Fibroblast of skin of right biceps (primary cell): ENCODE results near the gene THBS2.
"Not testable (repeated sequence)": the region's sequence is repeated elsewhere in the genome, so short reads cannot be mapped to it uniquely, and the experiment has no call there.

Experiments used
- DNase-seq: peaks from one replicate; pipeline ENCODE4 v3.0.0-alpha.2; 2013

Gene THBS2

GRCh38 chr6:169205176-169206160 is 48.2 kb downstream of the THBS2 start:
- peak; percentile 52 for DNase-seq

- DNase-seq: no peak
Measured at GRCh38 chr6:169204167-169204566, 49.5 kb downstream of the THBS2 start.

DNA sequence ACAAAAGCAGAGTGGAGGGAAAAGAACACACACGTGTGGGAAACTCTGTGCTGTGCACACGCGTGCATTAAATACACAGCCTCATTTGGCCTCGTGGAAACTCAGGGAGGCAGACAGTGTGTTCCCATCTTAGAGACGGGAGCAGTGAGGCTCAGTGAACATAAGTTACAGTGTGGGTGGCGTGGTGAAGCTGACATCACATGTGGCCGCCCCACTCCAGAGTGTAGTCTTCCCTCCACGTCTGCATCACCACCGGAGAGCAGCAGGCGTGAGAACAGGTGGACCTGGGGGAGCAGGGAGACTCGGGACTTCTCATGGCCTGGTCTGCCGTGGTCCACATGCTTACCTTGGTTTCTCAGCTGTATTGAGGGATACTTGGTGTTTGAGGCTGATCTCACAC is 51.7 kb downstream of the THBS2 start:
- DNase-seq: no peak

DNA sequence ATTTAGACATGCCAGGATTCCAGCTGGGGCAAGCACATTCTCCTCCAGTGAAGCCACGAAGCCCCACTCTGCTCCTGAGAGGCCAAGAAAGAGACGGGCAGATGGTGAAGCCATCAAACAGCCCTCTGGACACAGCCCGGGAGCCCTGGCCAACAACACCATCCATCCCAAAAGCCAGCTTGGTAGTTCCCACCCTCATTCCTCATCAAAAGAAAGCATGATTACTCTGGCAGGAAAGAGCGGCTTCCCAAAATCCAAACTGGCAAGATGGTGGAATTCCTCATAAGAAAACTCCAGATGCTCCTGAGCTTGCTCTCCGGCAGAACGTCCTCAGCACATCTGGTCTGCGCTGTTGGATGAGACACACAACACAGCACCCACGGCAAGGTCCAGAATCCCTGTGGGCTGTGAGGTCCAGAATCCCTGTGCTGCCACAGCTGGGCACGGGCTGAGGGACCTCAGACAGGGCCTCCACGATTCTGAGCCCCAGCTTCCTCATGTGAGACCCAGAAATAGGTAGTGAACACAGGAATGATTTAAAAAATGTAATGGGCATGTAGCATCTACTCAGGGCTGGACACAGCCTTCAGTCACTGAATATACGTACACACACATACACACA is 52.6 kb downstream of the THBS2 start:
- no peak for DNase-seq

DNA sequence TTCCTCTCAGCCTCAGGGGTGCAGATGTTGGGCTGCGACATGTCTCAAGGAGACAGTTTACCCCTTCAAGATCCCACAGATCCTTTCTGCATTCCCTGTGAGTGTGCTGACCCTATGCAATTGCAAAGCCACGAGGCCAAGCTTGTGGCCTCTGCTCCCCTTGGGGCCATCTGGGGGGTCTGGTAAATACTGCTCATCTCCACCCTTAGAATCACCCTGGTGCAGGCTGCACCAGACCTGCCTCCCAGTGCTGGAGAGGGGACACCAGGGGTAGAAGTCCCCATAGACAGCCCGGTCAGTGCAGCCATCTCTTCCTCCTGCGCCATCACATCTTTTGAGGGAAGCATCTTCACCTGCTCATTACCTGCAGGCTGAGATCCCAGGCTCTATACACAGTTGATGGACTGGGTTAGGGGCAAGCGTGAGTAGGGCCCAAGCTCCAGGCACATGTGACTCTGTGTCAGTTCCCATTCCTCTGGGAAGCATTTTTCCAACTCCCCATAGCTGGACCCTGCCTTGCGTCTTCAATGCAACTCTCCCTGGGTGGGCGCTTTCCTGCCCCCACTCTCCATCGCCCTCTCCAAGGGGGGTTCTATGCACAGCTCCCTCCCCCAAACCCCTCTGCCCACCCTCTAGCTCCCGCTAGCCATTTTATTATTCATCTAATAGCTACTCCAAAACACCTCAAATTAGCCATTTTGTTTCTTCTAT is 53.9 kb downstream of the THBS2 start:
- DNase-seq: no peak

DNA sequence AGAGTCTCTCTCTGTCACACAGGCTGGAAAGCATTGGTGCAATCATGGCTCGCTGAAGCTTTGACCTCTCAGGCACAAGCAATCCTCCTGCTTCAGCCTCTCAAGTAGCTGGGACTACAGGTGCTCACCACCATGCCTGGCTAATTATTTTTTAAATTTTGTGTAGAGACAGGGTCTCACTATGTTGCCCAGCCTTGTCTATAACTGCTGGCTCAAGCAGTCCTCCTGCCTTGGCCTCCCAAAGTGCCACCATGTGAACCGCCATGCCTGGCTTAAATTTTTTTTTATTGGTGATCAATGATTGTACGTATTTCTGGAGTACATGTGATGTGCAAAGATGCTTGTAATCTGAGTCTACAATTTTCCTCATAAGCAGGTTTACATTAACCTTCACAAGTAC is 54.8 kb downstream of the THBS2 start:
- DNase-seq: no peak

- not testable (repeated sequence) for DNase-seq
Measured at GRCh38 chr6:169197929-169198328, 55.7 kb downstream of the THBS2 start.

DNA sequence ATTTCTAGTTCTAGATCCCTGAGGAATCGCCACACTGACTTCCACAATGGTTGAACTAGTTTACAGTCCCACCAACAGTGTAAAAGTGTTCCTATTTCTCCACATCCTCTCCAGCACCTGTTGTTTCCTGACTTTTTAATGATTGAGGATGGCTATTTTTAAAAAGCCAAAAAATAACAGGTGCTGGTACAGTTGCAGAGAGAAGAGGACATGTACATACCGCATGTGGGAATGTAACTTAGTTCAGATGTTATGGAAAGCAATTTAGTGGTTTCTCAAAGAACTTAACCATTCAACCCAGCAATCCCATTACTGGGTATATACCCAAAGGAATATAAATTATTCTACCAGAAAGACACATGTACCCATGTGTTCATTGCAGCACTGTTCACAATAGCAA is 57.4 kb downstream of the THBS2 start:
- DNase-seq: not testable (repeated sequence)

DNA sequence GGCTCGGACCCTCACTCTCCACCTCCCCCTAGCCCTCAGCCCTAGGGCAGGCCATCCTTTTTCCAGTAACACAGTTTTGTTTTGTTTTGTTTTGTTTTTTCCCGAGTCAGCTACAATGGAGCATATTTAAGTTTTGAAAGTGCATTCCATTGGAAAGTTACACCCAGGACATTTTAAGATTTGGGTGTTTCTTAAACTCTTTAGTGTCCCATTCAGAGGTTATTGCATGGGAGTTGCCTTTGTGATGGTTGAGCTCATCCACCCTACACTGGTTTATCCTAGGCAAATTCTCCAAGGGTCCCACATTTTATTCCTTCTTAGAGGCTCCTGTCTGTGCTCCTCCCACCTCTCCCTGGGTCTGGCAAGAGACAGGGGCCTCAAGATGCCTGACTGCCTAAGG is 58.9 kb downstream of the THBS2 start:
- DNase-seq: no peak

GRCh38 chr6:169190970-169191369 is 62.7 kb downstream of the THBS2 start:
- DNase-seq: no peak

- DNase-seq: peak; percentile 89
Measured at GRCh38 chr6:169190144-169190584, 63.5 kb downstream of the THBS2 start.

DNA sequence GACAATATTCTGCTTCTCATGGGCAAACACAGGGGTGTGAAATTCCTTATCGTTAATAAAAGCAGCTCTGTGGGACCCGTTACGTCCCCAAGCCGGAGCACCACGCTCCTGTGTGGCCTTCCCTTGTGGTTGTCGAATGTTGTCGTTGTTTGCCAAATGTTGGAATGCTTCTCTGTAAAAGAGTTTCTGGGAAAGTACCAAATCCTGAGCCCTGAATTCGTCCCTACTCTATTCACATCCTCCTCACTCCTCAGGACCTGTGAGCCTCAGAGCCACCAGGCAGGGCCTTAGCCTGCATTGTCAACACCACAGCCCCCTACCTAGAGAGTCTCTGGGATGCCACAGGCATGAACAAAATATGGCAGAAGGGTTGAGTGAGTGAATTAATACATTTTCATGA is 64.0 kb downstream of the THBS2 start:
- DNase-seq: no peak

- DNase-seq: no peak
Measured at GRCh38 chr6:169189182-169189581, 64.5 kb downstream of the THBS2 start.

- DNase-seq: peak; percentile 90
Measured at GRCh38 chr6:169188475-169188874, 65.2 kb downstream of the THBS2 start.

DNA sequence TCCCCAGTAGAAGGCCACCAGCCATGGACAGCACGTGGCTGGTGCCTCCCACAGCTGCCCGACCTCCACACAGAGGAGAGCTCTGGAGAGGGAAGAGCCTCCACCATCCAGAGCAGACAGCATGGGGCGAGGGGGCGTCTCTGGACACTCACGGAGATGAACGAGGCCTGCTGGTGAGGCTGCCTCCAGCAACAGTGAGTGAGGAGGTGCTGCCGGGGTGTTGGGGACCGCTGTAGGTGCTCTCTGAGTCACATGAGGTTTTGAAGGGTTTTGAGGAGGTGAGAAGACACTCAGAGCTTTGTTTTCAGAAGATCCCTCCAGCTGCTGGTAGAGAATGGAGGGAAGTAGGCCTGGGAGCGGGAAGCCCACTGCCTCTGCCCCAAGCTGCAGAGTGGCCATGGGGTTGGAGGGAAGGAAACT is 65.6 kb downstream of the THBS2 start:
- no peak for DNase-seq

DNA sequence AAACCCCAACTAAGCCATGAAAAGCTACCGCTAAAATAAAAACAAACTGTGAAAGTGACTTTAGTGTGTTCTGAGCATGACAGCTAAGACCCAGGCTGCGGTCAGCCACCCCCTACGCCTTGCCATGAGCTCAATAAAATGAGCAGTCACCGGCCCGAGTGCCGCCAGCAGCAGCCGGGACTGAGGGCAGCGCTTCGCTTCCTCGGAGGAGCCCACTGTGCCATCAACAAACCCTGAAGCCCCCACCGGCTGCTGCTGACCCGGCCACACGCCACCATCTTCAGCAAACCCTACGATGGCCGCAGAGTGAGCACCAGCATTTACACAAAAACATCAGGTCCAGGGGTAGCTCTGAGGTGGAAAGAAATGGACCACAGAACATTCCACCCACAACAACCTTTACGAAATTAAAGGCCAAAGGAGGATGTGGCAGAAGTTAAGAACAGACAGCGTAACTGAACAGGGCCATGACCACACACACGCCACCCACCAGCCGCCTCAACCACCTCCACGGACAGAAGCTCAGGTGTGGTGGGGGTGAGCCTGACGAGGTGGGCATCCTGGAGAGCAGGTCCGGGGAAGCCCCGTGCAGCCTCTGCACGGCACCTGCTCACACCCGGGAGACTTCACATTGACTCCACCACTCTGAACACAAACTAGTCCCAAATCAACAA is 67.0 kb downstream of the THBS2 start:
- no peak for DNase-seq

DNA sequence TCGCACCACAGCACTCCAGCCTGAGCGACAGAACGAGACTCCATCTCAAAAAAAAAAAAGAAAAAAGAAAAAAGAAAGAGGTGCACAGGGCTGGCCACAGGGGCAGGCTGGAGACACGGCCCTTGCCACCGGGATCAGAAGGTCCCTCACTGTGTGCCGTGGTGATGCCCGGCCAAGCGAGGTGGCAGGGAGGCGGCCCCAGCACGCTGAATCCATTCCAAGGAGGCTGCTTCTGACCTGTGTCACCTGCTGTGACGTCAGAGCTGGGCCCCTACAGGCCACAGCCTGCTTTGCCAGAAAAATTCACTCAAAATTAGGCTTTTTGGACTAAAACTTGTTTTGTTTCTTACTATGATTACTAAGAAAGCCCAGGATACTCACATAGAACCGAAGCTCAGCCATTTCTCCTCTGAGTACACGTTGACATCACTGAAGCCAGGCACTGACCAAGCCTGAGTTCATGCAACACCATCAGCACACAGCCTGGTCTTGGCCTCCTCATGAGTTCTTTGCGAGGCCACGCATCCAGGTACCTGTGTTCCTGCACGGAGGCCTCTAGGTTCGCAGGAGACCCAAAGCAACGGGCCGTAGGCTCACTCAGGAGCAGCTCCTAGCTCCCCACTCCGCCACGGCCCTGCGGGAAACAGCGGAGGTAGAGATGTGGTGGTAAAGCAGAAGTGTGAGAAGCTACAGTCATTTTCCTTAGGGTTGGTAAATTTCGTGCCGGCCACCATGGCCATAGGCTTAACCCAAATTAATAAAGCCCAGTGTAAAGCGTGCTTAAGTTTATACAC is 67.8 kb downstream of the THBS2 start:
- no peak for DNase-seq

GRCh38 chr6:169185011-169185521 is 68.6 kb downstream of the THBS2 start:
- no peak for DNase-seq

DNA sequence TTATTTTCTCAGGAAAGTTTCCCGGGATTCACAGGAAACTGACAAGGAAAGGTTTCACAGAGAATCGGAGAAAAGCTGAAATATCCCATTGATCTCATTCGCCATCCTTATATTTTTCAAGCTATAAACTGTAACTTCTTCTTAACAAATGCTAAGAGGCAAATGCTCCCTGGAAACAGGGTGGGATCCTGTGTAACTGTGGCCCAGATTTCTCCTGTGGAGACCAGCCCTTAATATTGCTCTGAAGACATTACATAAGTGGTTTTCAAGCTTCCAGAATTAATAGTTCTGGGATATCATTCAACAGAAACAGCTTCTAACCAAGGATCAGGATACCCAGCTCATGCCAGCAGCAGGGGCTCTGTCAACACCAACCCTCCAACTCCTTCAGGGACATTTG is 69.2 kb downstream of the THBS2 start:
- DNase-seq: no peak

GRCh38 chr6:169183233-169183632 is 70.4 kb downstream of the THBS2 start:
- no peak for DNase-seq

- DNase-seq: not testable (repeated sequence)
Measured at GRCh38 chr6:169179831-169180230, 73.8 kb downstream of the THBS2 start.
